GM12892 (cell line): ENCODE data around the gene DENND1B.

ENCODE experiments used
- POLR2A ChIP-seq: IDR thresholded peaks from 2 replicates; pipeline ENCODE4 v1.6.1; 2011; ENCODE audit warnings: low read depth, low read length, control low read depth
- TAF1 ChIP-seq: IDR thresholded peaks from 2 replicates; pipeline ENCODE4 v1.6.1; 2011; ENCODE audit warnings: low read depth, mild to moderate bottlenecking, control low read depth, low read length, borderline replicate concordance

- no peak for TF ChIP-seq POLR2A
- no peak for TF ChIP-seq TAF1
These were observed 255.4 kb downstream of the DENND1B start for GRCh38 chr1:197519741-197520334.
